ENCODE data around the gene POU3F1. TPM values are rescaled to one million over a fixed set of nuclear protein-coding genes. Genes with fewer than 3 reads are reported as not detected.

Gene POU3F1
- total and polyA plus RNA-seq, 2 donors (not counting 1 experiment from before 2014, with no cell fraction given), result 0.63 to 3.8 TPM

GRCh38 chr1:38064197-38064903 lies 17.8 kb upstream of the POU3F1 start:
- DNase-seq (no peak), ATAC-seq (ENCODE audit: low read depth) (no peak)
- Histone ChIP-seq H3K4me2 (replicated peaks; ENCODE audit: low read depth, low read length, poor library complexity, severe bottlenecking) (no peak overlapping the region), H3K79me2 (ENCODE audit: control insufficient read depth, insufficient read depth, low read length) (no peaks in the 10 kb centered on the region), H3K9me3 (ENCODE audit: control extremely low read depth in 1 of 3, control insufficient read depth in 2 of 3, insufficient read depth in 1 of 3, low read length in 2 of 3) (no peaks in the 10 kb centered on the region), H3K36me3 (replicated peaks in 1 of 2; ENCODE audit: control extremely low read depth in 1 of 2, control insufficient read depth in 1 of 2, extremely low read depth in 1 of 2, insufficient read depth in 2 of 2, low read length in 1 of 2) (no peaks in the 10 kb centered on the region), H4K20me1 (ENCODE audit: control insufficient read depth, insufficient read depth, low read length, poor library complexity, severe bottlenecking) (no peaks in the 10 kb centered on the region), H2AFZ (ENCODE audit: insufficient read depth, low read depth, low read length, poor library complexity, severe bottlenecking) (no peak overlapping the region), H3K4me3 (ENCODE audit: control extremely low read depth in 1 of 5, extremely low read depth in 1 of 5, insufficient read depth in 1 of 5, low read depth in 2 of 5, low read length in 4 of 5) (no peak overlapping the region), H3K27ac (ENCODE audit: low read length in 2 of 2) (no peak overlapping the region), H3K4me1 (ENCODE audit: control insufficient read depth in 2 of 2, insufficient read depth in 2 of 2, low read length in 2 of 2) (peaks cover 0 to 11% of the 10 kb centered on the region in 2 donors), H3K27me3 (replicated peaks in 1 of 4; ENCODE audit: control extremely low read depth in 1 of 4, control insufficient read depth in 3 of 4, insufficient read depth in 4 of 4, low read length in 3 of 4) (peaks cover 0 to 11% (median 0%) of the 10 kb centered on the region in 4 experiments), H3K9ac (ENCODE audit: low read length) (no peak overlapping the region)
- TF ChIP-seq CTCF (IDR thresholded peaks at IDR 0.05), result no peak
- TF ChIP-seq EZH2 (IDR thresholded peaks at IDR 0.05; ENCODE audit: borderline replicate concordance, insufficient read depth, low read depth, low read length, poor library complexity, severe bottlenecking), result no peak
- ChIA-PET POLR2A (no interaction called here), CTCF (no interaction called here)
- WGBS (ENCODE audit: insufficient coverage), result 91% methylated on average over 8 of the region's 11 CpGs
- intact Hi-C loops (cut with micrococcal nuclease), result no loop called here
- Mint-ChIP-seq H3K27ac (no peak overlapping the region), H3K9me3 (ENCODE audit: insufficient read depth) (no peaks in the 10 kb centered on the region), H3K4me3 (no peak overlapping the region), H3K27me3 (peaks cover 5% of the 10 kb centered on the region), H3K4me1 (peaks cover 18% of the 10 kb centered on the region)

DNA sequence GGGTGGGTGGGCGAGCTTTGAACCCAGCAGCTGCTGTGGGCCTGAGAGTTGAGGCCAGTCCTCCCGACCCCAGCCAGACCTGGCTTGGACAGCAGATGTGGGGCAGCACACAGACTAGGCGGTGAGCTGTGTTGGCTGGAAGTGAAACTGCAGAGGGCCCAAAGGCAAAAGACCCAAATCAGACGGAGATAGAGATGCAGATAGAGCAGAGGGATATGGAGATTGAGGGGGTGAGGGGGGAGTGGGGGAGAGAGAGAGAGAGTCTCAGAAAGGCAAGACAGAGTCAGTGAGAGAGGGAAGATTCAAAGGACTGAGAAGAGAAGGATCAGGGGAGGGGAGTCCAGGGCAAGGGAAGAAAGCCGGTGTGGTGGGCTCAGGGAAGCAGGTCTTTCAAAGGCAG lies 17.0 kb upstream of the POU3F1 start:
- no peak overlapping the region for H3K9ac ChIP-seq (ENCODE audit: low read length)
- DNase-seq (no peak), ATAC-seq (ENCODE audit: low read depth) (no peak)
- Mint-ChIP-seq H3K27me3 (peaks cover 5% of the 10 kb centered on the region), H3K4me1 (peaks cover 17% of the 10 kb centered on the region), H3K4me3 (no peak overlapping the region), H3K27ac (no peak overlapping the region), H3K9me3 (ENCODE audit: insufficient read depth) (no peaks in the 10 kb centered on the region)
- H3K4me3 ChIP-seq (ENCODE audit: control extremely low read depth in 1 of 5, extremely low read depth in 1 of 5, insufficient read depth in 1 of 5, low read depth in 2 of 5, low read length in 4 of 5), result no peak overlapping the region
- H3K9me3 ChIP-seq (ENCODE audit: control extremely low read depth in 1 of 3, control insufficient read depth in 2 of 3, insufficient read depth in 1 of 3, low read length in 2 of 3), result no peaks in the 10 kb centered on the region
- peaks cover 0 to 8% (median 0%) of the 10 kb centered on the region in 4 experiments for H3K27me3 ChIP-seq (replicated peaks in 1 of 4; ENCODE audit: control extremely low read depth in 1 of 4, control insufficient read depth in 3 of 4, insufficient read depth in 4 of 4, low read length in 3 of 4)
- H3K36me3 ChIP-seq (replicated peaks in 1 of 2; ENCODE audit: control extremely low read depth in 1 of 2, control insufficient read depth in 1 of 2, extremely low read depth in 1 of 2, insufficient read depth in 2 of 2, low read length in 1 of 2), result no peaks in the 10 kb centered on the region
- 75% methylated on average over 4 of the region's 5 CpGs for WGBS (ENCODE audit: insufficient coverage)
- no peak overlapping the region for H3K4me2 ChIP-seq (replicated peaks; ENCODE audit: low read depth, low read length, poor library complexity, severe bottlenecking)
- H3K79me2 ChIP-seq (ENCODE audit: control insufficient read depth, insufficient read depth, low read length), result no peaks in the 10 kb centered on the region
- peaks cover 0 to 11% of the 10 kb centered on the region in 2 donors for H3K4me1 ChIP-seq (ENCODE audit: control insufficient read depth in 2 of 2, insufficient read depth in 2 of 2, low read length in 2 of 2)
- ChIA-PET POLR2A (no interaction called here), CTCF (no interaction called here)
- H3K27ac ChIP-seq (ENCODE audit: low read length in 2 of 2), result no peak overlapping the region
- no peaks in the 10 kb centered on the region for H4K20me1 ChIP-seq (ENCODE audit: control insufficient read depth, insufficient read depth, low read length, poor library complexity, severe bottlenecking)
- no peak overlapping the region for H2AFZ ChIP-seq (ENCODE audit: insufficient read depth, low read depth, low read length, poor library complexity, severe bottlenecking)
- intact Hi-C loops (cut with micrococcal nuclease), result no loop called here
- TF ChIP-seq CTCF (IDR thresholded peaks at IDR 0.05) (no peak), EZH2 (IDR thresholded peaks at IDR 0.05; ENCODE audit: borderline replicate concordance, insufficient read depth, low read depth, low read length, poor library complexity, severe bottlenecking) (no peak)

Measured in B cell (primary cell).